Measurements from ENCODE around the gene CRHR2. TPM values are rescaled to one million over a fixed set of nuclear protein-coding genes. Genes with fewer than 3 reads are reported as not detected.

The CRHR2 gene
- total RNA-seq, 1 experiment from 2014 or later, result not detected

- ChIA-PET POLR2A (ENCODE audit: low non-redundant PET) (no interaction called here), CTCF (no interaction called here)
- TF ChIP-seq, protein P1, sequence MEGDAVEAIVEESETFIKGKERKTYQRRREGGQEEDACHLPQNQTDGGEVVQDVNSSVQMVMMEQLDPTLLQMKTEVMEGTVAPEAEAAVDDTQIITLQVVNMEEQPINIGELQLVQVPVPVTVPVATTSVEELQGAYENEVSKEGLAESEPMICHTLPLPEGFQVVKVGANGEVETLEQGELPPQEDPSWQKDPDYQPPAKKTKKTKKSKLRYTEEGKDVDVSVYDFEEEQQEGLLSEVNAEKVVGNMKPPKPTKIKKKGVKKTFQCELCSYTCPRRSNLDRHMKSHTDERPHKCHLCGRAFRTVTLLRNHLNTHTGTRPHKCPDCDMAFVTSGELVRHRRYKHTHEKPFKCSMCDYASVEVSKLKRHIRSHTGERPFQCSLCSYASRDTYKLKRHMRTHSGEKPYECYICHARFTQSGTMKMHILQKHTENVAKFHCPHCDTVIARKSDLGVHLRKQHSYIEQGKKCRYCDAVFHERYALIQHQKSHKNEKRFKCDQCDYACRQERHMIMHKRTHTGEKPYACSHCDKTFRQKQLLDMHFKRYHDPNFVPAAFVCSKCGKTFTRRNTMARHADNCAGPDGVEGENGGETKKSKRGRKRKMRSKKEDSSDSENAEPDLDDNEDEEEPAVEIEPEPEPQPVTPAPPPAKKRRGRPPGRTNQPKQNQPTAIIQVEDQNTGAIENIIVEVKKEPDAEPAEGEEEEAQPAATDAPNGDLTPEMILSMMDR (conservative IDR thresholded peaks at IDR 0.05; ENCODE audit: low read depth, low read length), result no peak
- no peak for TF ChIP-seq EZH2 (IDR thresholded peaks at IDR 0.05; ENCODE audit: borderline replicate concordance, low read depth, low read length, poor library complexity, severe bottlenecking)
- H3K36me3 ChIP-seq (ENCODE audit: insufficient read depth, low read length, poor library complexity, severe bottlenecking), result no peaks in the 10 kb centered on the region
- no peak for DNase-seq (ENCODE audit: low spot score)
- no peak overlapping the region for H3K27ac ChIP-seq (ENCODE audit: low read depth, low read length, poor library complexity, severe bottlenecking)
- peaks cover under 1% of the 10 kb centered on the region for H3K27me3 ChIP-seq (replicated peaks; ENCODE audit: insufficient read depth, low read depth, low read length, poor library complexity)
- no peak overlapping the region for H3K4me3 ChIP-seq (ENCODE audit: low read depth, low read length, poor library complexity, severe bottlenecking)
- no peaks in the 10 kb centered on the region for H3K9me3 ChIP-seq (ENCODE audit: low read depth, low read length, poor library complexity, severe bottlenecking)
- H3K4me1 ChIP-seq (ENCODE audit: insufficient read depth, low read length, poor library complexity, severe bottlenecking), result no peaks in the 10 kb centered on the region
- intact Hi-C loops (cut with micrococcal nuclease; ENCODE audit: unreplicated experiment), result no loop called here
- no TSS peak for BruUV-seq (replicated peaks)
These were observed 12.8 kb upstream of the CRHR2 start for GRCh38 chr7:30694774-30695721.

- no peaks in the 10 kb centered on the region for H3K4me1 ChIP-seq (ENCODE audit: insufficient read depth, low read length, poor library complexity, severe bottlenecking)
- ChIA-PET CTCF (no interaction called here), POLR2A (ENCODE audit: low non-redundant PET) (no interaction called here)
- H3K36me3 ChIP-seq (ENCODE audit: insufficient read depth, low read length, poor library complexity, severe bottlenecking), result no peaks in the 10 kb centered on the region
- intact Hi-C loops (cut with micrococcal nuclease; ENCODE audit: unreplicated experiment), result no loop called here
- BruUV-seq (replicated peaks), result no TSS peak
- H3K4me3 ChIP-seq (ENCODE audit: low read depth, low read length, poor library complexity, severe bottlenecking), result no peak overlapping the region
- TF ChIP-seq, protein P1 (conservative IDR thresholded peaks at IDR 0.05; ENCODE audit: low read depth, low read length), result no peak
- TF ChIP-seq EZH2 (IDR thresholded peaks at IDR 0.05; ENCODE audit: borderline replicate concordance, low read depth, low read length, poor library complexity, severe bottlenecking), result no peak
- no peak overlapping the region for H3K27ac ChIP-seq (ENCODE audit: low read depth, low read length, poor library complexity, severe bottlenecking)
- H3K9me3 ChIP-seq (ENCODE audit: low read depth, low read length, poor library complexity, severe bottlenecking), result no peaks in the 10 kb centered on the region
- H3K27me3 ChIP-seq (replicated peaks; ENCODE audit: insufficient read depth, low read depth, low read length, poor library complexity), result no peaks in the 10 kb centered on the region
- DNase-seq (ENCODE audit: low spot score), result no peak
These were observed 12.0 kb upstream of the CRHR2 start for GRCh38 chr7:30694218-30694745.

DNA sequence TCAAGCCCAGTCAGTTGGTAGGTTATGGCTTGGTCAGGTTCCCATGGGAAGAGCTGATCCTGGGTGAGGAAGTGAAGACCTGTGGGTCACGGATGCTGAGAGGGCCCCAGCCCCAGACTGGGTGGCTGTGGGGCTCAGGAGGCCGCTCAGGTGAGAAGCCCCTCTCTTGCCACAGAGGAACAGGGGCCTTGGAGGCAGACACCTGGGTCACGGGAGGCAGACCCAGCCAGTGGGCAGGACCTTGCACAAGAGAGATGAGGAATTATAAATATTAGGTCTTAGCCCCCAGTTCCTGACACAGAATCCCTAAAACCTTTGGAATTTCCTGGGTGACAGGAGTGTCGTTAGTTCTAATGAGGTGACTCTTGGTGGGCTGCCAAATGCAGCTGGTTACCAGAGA lies 10.6 kb upstream of the CRHR2 start:
- Histone ChIP-seq H3K4me1 (ENCODE audit: insufficient read depth, low read length, poor library complexity, severe bottlenecking) (no peaks in the 10 kb centered on the region), H3K27ac (ENCODE audit: low read depth, low read length, poor library complexity, severe bottlenecking) (no peak overlapping the region), H3K27me3 (replicated peaks; ENCODE audit: insufficient read depth, low read depth, low read length, poor library complexity) (no peaks in the 10 kb centered on the region), H3K4me3 (ENCODE audit: low read depth, low read length, poor library complexity, severe bottlenecking) (no peak overlapping the region), H3K36me3 (ENCODE audit: insufficient read depth, low read length, poor library complexity, severe bottlenecking) (no peaks in the 10 kb centered on the region), H3K9me3 (ENCODE audit: low read depth, low read length, poor library complexity, severe bottlenecking) (no peaks in the 10 kb centered on the region)
- ChIA-PET CTCF (no interaction called here), POLR2A (ENCODE audit: low non-redundant PET) (no interaction called here)
- intact Hi-C loops (cut with micrococcal nuclease; ENCODE audit: unreplicated experiment), result no loop called here
- TF ChIP-seq, protein P1 (conservative IDR thresholded peaks at IDR 0.05; ENCODE audit: low read depth, low read length), result no peak
- no peak for TF ChIP-seq EZH2 (IDR thresholded peaks at IDR 0.05; ENCODE audit: borderline replicate concordance, low read depth, low read length, poor library complexity, severe bottlenecking)
- no peak for DNase-seq (ENCODE audit: low spot score)
- no TSS peak for BruUV-seq (replicated peaks)

All from A673 (cell line).